NCI-H1048 (cell line): ENCODE measurements around the gene ADCY2.

ENCODE experiments used
- DNase-seq: peaks from one replicate; lab custom pipeline; 2025; lab: John Stamatoyannopoulos, UW

Gene ADCY2

GRCh38 chr5:7592910-7593309 lies 197.0 kb downstream of the ADCY2 start:
- DNase-seq, result no peak

- DNase-seq, result no peak
Measured at GRCh38 chr5:7597059-7597642, 201.2 kb downstream of the ADCY2 start.

- DNase-seq, result no peak
Measured at GRCh38 chr5:7606840-7607465, 211.0 kb downstream of the ADCY2 start.

GRCh38 chr5:7608772-7609171 lies 212.8 kb downstream of the ADCY2 start:
- DNase-seq, result no peak

- no peak for DNase-seq
Measured at GRCh38 chr5:7609726-7610125, 213.8 kb downstream of the ADCY2 start.

- no peak for DNase-seq
Measured at GRCh38 chr5:7610531-7611177, 214.7 kb downstream of the ADCY2 start.

GRCh38 chr5:7611518-7611917 lies 215.6 kb downstream of the ADCY2 start:
- DNase-seq, result no peak

- DNase-seq, result no peak
Measured at GRCh38 chr5:7615566-7616061, 219.7 kb downstream of the ADCY2 start.

GRCh38 chr5:7616897-7617296 lies 221.0 kb downstream of the ADCY2 start:
- no peak for DNase-seq

GRCh38 chr5:7622498-7622897 lies 226.6 kb downstream of the ADCY2 start:
- DNase-seq, result no peak

GRCh38 chr5:7625740-7626139 lies 229.8 kb downstream of the ADCY2 start:
- DNase-seq, result no peak

GRCh38 chr5:7628248-7628647 lies 232.3 kb downstream of the ADCY2 start:
- DNase-seq, result no peak

- DNase-seq, result no peak
Measured at GRCh38 chr5:7628820-7629219, 232.9 kb downstream of the ADCY2 start.

- DNase-seq, result no peak
Measured at GRCh38 chr5:7629561-7629960, 233.6 kb downstream of the ADCY2 start.

- no peak for DNase-seq
Measured at GRCh38 chr5:7634837-7635236, 238.9 kb downstream of the ADCY2 start.

GRCh38 chr5:7638456-7638855 lies 242.5 kb downstream of the ADCY2 start:
- no peak for DNase-seq

- DNase-seq, result no peak
Measured at GRCh38 chr5:7642029-7642428, 246.1 kb downstream of the ADCY2 start.

GRCh38 chr5:7644723-7645122 lies 248.8 kb downstream of the ADCY2 start:
- no peak for DNase-seq

- DNase-seq, result no peak
Measured at GRCh38 chr5:7650755-7651154, 254.8 kb downstream of the ADCY2 start.

- DNase-seq, result no peak
Measured at GRCh38 chr5:7653046-7653445, 257.1 kb downstream of the ADCY2 start.

- DNase-seq, result no peak
Measured at GRCh38 chr5:7657153-7657552, 261.2 kb downstream of the ADCY2 start.

- DNase-seq, result no peak
Measured at GRCh38 chr5:7659420-7659819, 263.5 kb downstream of the ADCY2 start.

GRCh38 chr5:7662289-7662688 lies 266.4 kb downstream of the ADCY2 start:
- DNase-seq, result no peak

GRCh38 chr5:7663808-7664207 lies 267.9 kb downstream of the ADCY2 start:
- no peak for DNase-seq
